Spleen (tissue), 11 donors: ENCODE results near the gene PLCB3. TPM values are rescaled to one million over a fixed set of nuclear protein-coding genes. Genes with fewer than 3 reads are reported as not detected.

Experiments used
- DNase-seq: peaks from one replicate; pipeline ENCODE4 v3.0.0-alpha.2; 2020
- H3K27ac ChIP-seq, 8 donors: fragments of 200-600 bp; sonication (generic) in 7 of 8; 1 replicate in 4 of 8; 2 replicates in 4 of 8; pipeline versions ENCODE4 v1.5.0 to v1.8.0; 2016 to 2021; ENCODE audit warnings: inconsistent platforms in 4 of 8, mild to moderate bottlenecking in 4 of 8, moderate library complexity in 1 of 8
- H3K27me3 ChIP-seq, 7 donors: fragments of 200-600 bp; sonication (generic) in 6 of 7; replicated peaks in 1 of 7; 1 replicate in 4 of 7; 2 replicates in 3 of 7; pipeline versions ENCODE4 v1.5.0 to v1.8.0; 2016 to 2021; ENCODE audit warnings: inconsistent platforms in 3 of 7, mild to moderate bottlenecking in 1 of 7
- H3K36me3 ChIP-seq, 6 donors: fragments of 200-600 bp; sonication (generic) in 5 of 6; 1 replicate in 4 of 6; 2 replicates in 2 of 6; pipeline versions ENCODE4 v1.5.0 to v1.8.0; 2016 to 2021; ENCODE audit warnings: inconsistent platforms in 2 of 6
- H3K4me1 ChIP-seq, 6 donors: fragments of 200-600 bp; sonication (generic) in 5 of 6; 1 replicate in 3 of 6; 2 replicates in 3 of 6; pipeline versions ENCODE4 v1.5.0 to v1.8.0; 2016 to 2021; ENCODE audit warnings: inconsistent platforms in 3 of 6
- H3K4me3 ChIP-seq, 8 donors: fragments of 200-600 bp; sonication (generic) in 7 of 8; 1 replicate in 4 of 8; 2 replicates in 4 of 8; pipeline versions ENCODE4 v1.5.0 to v1.8.0; 2016 to 2021; ENCODE audit warnings: inconsistent platforms in 4 of 8, mild to moderate bottlenecking in 4 of 8, moderate library complexity in 2 of 8
- H3K9me3 ChIP-seq, 8 donors: fragments of 200-600 bp; sonication (generic) in 7 of 8; 1 replicate in 4 of 8; 2 replicates in 4 of 8; pipeline versions ENCODE4 v1.5.0 to v1.8.0; 2016 to 2021; ENCODE audit warnings: inconsistent platforms in 4 of 8
- CTCF ChIP-seq, 11 experiments: fragments of 200-600 bp in 7 of 11; fragments of 450-650 bp in 4 of 11; sonication (generic) in 4 of 11; IDR thresholded peaks in 8 of 11; conservative IDR thresholded peaks in 3 of 11; 1 replicate in 7 of 11; 2 replicates in 4 of 11; pipeline versions ENCODE4 v1.4.0 to v1.8.0; 2016 to 2021; ENCODE audit warnings: antibody characterized with exemption in 11 of 11, inconsistent platforms in 4 of 11, mild to moderate bottlenecking in 1 of 11
- POLR2A ChIP-seq, 3 donors: fragments of 450-650 bp; IDR thresholded peaks; one replicate each; pipeline ENCODE4 v1.5.1; 2017; ENCODE audit warnings: antibody characterized with exemption in 3 of 3, mild to moderate bottlenecking in 1 of 3
- POLR2AphosphoS5 ChIP-seq, 3 donors: sonication (generic); formaldehyde crosslinking; IDR thresholded peaks; one replicate each; pipeline ENCODE4 v1.5.1; 2017; ENCODE audit warnings: antibody characterized with exemption in 3 of 3
- WGBS, 5 donors: extraction: QIAGEN DNeasy Blood & Tissue Kit in 3 of 5; methylation state at CpG; one replicate each; pipeline versions ENCODE4 v1.1.5 to v1.1.7; 2013 to 2018; 5-methylcytosine and 5-hydroxymethylcytosine counted together
- intact Hi-C: fragments of 100-400 bp; cut with DNase I; formaldehyde crosslinking; loops from one replicate; pipeline ENCODE4 v1.15.0; 2023; ENCODE audit warnings: low total_unique reads
- polyA plus RNA-seq, 3 donors: library from polyadenylated mRNA; stranded (reverse); fragments of 200-250 nt; gene quantifications; one replicate each; pipeline ENCODE4 v1.2.1, GENCODE V29; 2013
- total RNA-seq, 7 donors: library from RNA; depleted of rRNA in 3 of 7; stranded (reverse); fragments of >200 nt in 3 of 7; fragmentation: NEBNext Ultra II Directional in 4 of 7; extraction: Animal tissue kit (Norgen Biotek cat#: 25700) in 4 of 7; gene quantifications; one replicate each; pipeline versions ENCODE4 v1.1.0 to v1.2.1, GENCODE V29; 2016 to 2021
- donor health status: healthy with polysubstance abuse.
- donor health status: DM: no; HTN: no; CAD: no; lungs with moderate emphysema.
- donor health status: DM: no; HTN: no; CAD: no.
- donor health status: Bipolar disorder and iron deficiency.
- donor health status: healthy.
- donor health status: DM: no; HTN: no; CAD: no.
- donor health status: DM: yes; HTN: yes; CAD: no.

PLCB3 gene
- total and polyA plus RNA-seq, 10 donors = 3.8 to 28.3 (median 21.1) TPM

- H3K27me3 ChIP-seq = no peaks in the 10 kb centered on the region
- H3K9me3 ChIP-seq = no peaks in the 10 kb centered on the region
- DNase-seq = no peak
- H3K4me3 ChIP-seq = no peak overlapping the region
- TF ChIP-seq POLR2A (IDR thresholded peaks at IDR 0.05) (no peak), CTCF (IDR thresholded peaks at IDR 0.05 in 8 of 11, conservative IDR thresholded peaks at IDR 0.05 in 3 of 11) (no peak), POLR2AphosphoS5 (IDR thresholded peaks at IDR 0.05) (no peak)
- peaks cover 0 to 53% (median 31%) of the 10 kb centered on the region in 6 donors for H3K36me3 ChIP-seq
- intact Hi-C loops = no loop called here
- WGBS, 5 donors = 66 to 90% (median 85%) methylated on average over 4 to 7 of the region's 7 CpGs
- peaks cover 9 to 58% (median 37%) of the 10 kb centered on the region in 6 donors for H3K4me1 ChIP-seq
- H3K27ac ChIP-seq = no peak overlapping the region
Measured at GRCh38 chr11:64254326-64254725, 3.0 kb downstream of the PLCB3 start.

- peak; percentile 68 for DNase-seq
- Histone ChIP-seq H3K27me3 (no peaks in the 10 kb centered on the region), H3K36me3 (peaks cover 0 to 64% (median 40%) of the 10 kb centered on the region in 6 donors), H3K4me3 (no peak overlapping the region), H3K27ac (no peak overlapping the region), H3K9me3 (no peaks in the 10 kb centered on the region), H3K4me1 (peaks cover 9 to 49% (median 36%) of the 10 kb centered on the region in 6 donors)
- intact Hi-C loops = no loop called here
- TF ChIP-seq POLR2AphosphoS5 (IDR thresholded peaks at IDR 0.05) = no peak
- TF ChIP-seq CTCF (IDR thresholded peaks at IDR 0.05 in 8 of 11, conservative IDR thresholded peaks at IDR 0.05 in 3 of 11) = no peak
- no peak for TF ChIP-seq POLR2A (IDR thresholded peaks at IDR 0.05)
- 80 to 91% (median 86%) methylated on average over 22 to 35 of the region's 35 CpGs for WGBS, 5 donors
Measured at GRCh38 chr11:64255135-64256128, 4.1 kb downstream of the PLCB3 start.

DNA sequence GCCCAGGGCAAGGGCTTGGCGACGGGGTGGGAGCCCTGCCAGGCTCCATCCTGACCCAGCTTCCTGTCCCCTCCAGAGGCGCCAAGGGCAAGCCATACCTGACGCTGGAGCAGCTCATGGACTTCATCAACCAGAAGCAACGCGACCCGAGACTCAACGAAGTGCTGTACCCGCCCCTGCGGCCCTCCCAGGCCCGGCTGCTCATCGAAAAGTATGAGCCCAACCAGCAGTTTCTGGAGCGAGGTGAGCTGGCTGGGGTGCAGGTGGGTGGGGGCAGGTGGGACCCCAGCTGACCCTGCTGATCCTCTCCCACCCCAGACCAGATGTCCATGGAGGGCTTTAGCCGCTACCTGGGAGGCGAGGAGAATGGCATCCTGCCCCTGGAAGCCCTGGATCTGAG is 5.0 kb downstream of the PLCB3 start:
- peak; percentile 72 for DNase-seq
- H3K27ac ChIP-seq = no peak overlapping the region
- H3K27me3 ChIP-seq = no peaks in the 10 kb centered on the region
- no peaks in the 10 kb centered on the region for H3K9me3 ChIP-seq
- peaks cover 6 to 41% (median 28%) of the 10 kb centered on the region in 6 donors for H3K4me1 ChIP-seq
- WGBS, 5 donors = 82 to 93% (median 88%) methylated on average over 14 to 15 of the region's 15 CpGs
- intact Hi-C loops = no loop called here
- TF ChIP-seq POLR2AphosphoS5 (IDR thresholded peaks at IDR 0.05) (no peak), POLR2A (IDR thresholded peaks at IDR 0.05) (no peak), CTCF (IDR thresholded peaks at IDR 0.05 in 8 of 11, conservative IDR thresholded peaks at IDR 0.05 in 3 of 11) (no peak)
- H3K36me3 ChIP-seq = peaks cover 0 to 72% (median 42%) of the 10 kb centered on the region in 6 donors
- no peak overlapping the region for H3K4me3 ChIP-seq

DNA sequence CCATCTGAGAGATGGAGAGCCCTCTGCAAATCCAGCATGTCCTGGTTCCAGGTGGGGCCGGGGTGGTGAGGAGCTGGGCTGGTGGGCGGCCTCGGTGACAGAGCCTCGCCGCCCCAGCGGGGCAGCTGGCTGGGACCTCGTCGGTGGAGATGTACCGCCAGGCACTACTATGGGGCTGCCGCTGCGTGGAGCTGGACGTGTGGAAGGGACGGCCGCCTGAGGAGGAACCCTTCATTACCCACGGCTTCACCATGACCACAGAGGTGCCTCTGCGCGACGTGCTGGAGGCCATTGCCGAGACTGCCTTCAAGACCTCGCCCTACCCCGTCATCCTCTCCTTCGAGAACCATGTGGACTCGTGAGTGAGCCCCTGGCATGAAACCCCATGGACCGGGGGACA is 7.0 kb downstream of the PLCB3 start:
- H3K36me3 ChIP-seq = peaks cover 0 to 93% (median 58%) of the 10 kb centered on the region in 6 donors
- no peaks in the 10 kb centered on the region for H3K9me3 ChIP-seq
- TF ChIP-seq CTCF (IDR thresholded peaks at IDR 0.05 in 8 of 11, conservative IDR thresholded peaks at IDR 0.05 in 3 of 11) (no peak), POLR2AphosphoS5 (IDR thresholded peaks at IDR 0.05) (no peak), POLR2A (IDR thresholded peaks at IDR 0.05) (no peak)
- no peak overlapping the region for H3K4me3 ChIP-seq
- DNase-seq = no peak
- H3K27ac ChIP-seq = no peak overlapping the region
- intact Hi-C loops = no loop called here
- peaks cover 0 to 23% (median 10%) of the 10 kb centered on the region in 6 donors for H3K4me1 ChIP-seq
- 84 to 93% (median 90%) methylated on average over 9 to 24 of the region's 24 CpGs for WGBS, 5 donors
- no peaks in the 10 kb centered on the region for H3K27me3 ChIP-seq
